ENCODE results near the gene GPR146. TPM values are rescaled to one million over a fixed set of nuclear protein-coding genes. Genes with fewer than 3 reads are reported as not detected.

Gene GPR146
- polyA plus RNA-seq, 3 donors, result 0.48 to 0.92 (median 0.48) TPM

GRCh38 chr7:1020849-1021251 is 23.5 kb upstream of the GPR146 start:
- WGBS (ENCODE audit: insufficient coverage), result 93% methylated on average over 7 of the region's 7 CpGs
- intact Hi-C loops (cut with micrococcal nuclease), result no loop called here
- peaks cover 28 to 46% (median 36%) of the 10 kb centered on the region in 7 donors for H3K9me3 Mint-ChIP-seq
- H3K27ac Mint-ChIP-seq, result no peak overlapping the region
- no peak for DNase-seq
- Histone ChIP-seq H3K4me3 (replicated peaks in 1 of 3; ENCODE audit: low read depth in 2 of 3, low read length in 3 of 3) (no peak overlapping the region), H3K79me2 (ENCODE audit: insufficient read depth, low read length) (peaks cover 26% of the 10 kb centered on the region), H3K36me3 (replicated peaks in 1 of 2; ENCODE audit: control insufficient read depth in 1 of 2, insufficient read depth in 2 of 2, low read length in 2 of 2) (peaks cover 3 to 25% of the 10 kb centered on the region in 2 donors), H4K20me1 (ENCODE audit: insufficient read depth, low read length) (peaks cover 69% of the 10 kb centered on the region), H3K9ac (ENCODE audit: insufficient read depth, low read length, poor library complexity, severe bottlenecking) (no peak overlapping the region), H3K27ac (ENCODE audit: low read depth in 1 of 2, low read length in 2 of 2) (no peak overlapping the region), H2AFZ (ENCODE audit: insufficient read depth, low read depth, low read length, poor library complexity, severe bottlenecking) (no peak overlapping the region), H3K4me2 (replicated peaks; ENCODE audit: extremely low read depth, low read length, poor library complexity, severe bottlenecking) (no peak overlapping the region), H3K9me3 (replicated peaks in 1 of 2; ENCODE audit: control insufficient read depth in 1 of 2, insufficient read depth in 1 of 2, low read length in 2 of 2) (peaks cover 20 to 36% of the 10 kb centered on the region in 2 donors), H3K27me3 (ENCODE audit: control insufficient read depth in 2 of 2, insufficient read depth in 2 of 2, low read length in 2 of 2) (no peaks in the 10 kb centered on the region), H3K4me1 (ENCODE audit: control insufficient read depth in 1 of 2, insufficient read depth in 2 of 2, low read length in 2 of 2) (peaks cover 16 to 21% of the 10 kb centered on the region in 2 donors)
- peaks cover 15% of the 10 kb centered on the region for H3K4me1 Mint-ChIP-seq
- no peak for TF ChIP-seq CTCF (IDR thresholded peaks at IDR 0.05)
- H3K27me3 Mint-ChIP-seq (ENCODE audit: low read depth in 3 of 3), result peaks cover 1 to 4% (median 2%) of the 10 kb centered on the region in 3 donors
- peaks cover 21 to 52% of the 10 kb centered on the region in 2 donors for H3K36me3 Mint-ChIP-seq
- no peak overlapping the region for H3K4me3 Mint-ChIP-seq

- H3K27ac Mint-ChIP-seq, result peak overlapping the region in 1 of 7 donors; percentile 54
- no peaks in the 10 kb centered on the region for H3K27me3 ChIP-seq (ENCODE audit: control insufficient read depth in 2 of 2, insufficient read depth in 2 of 2, low read length in 2 of 2)
- H3K4me1 Mint-ChIP-seq, result peaks cover 18% of the 10 kb centered on the region
- H3K4me3 Mint-ChIP-seq, result no peak overlapping the region
- no peak overlapping the region for H3K4me3 ChIP-seq (replicated peaks in 1 of 3; ENCODE audit: low read depth in 2 of 3, low read length in 3 of 3)
- H2AFZ ChIP-seq (ENCODE audit: insufficient read depth, low read depth, low read length, poor library complexity, severe bottlenecking), result no peak overlapping the region
- H3K9ac ChIP-seq (ENCODE audit: insufficient read depth, low read length, poor library complexity, severe bottlenecking), result no peak overlapping the region
- H3K27me3 Mint-ChIP-seq (ENCODE audit: low read depth in 3 of 3), result peaks cover 1 to 4% (median 2%) of the 10 kb centered on the region in 3 donors
- H3K4me2 ChIP-seq (replicated peaks; ENCODE audit: extremely low read depth, low read length, poor library complexity, severe bottlenecking), result no peak overlapping the region
- H3K9me3 ChIP-seq (replicated peaks in 1 of 2; ENCODE audit: control insufficient read depth in 1 of 2, insufficient read depth in 1 of 2, low read length in 2 of 2), result peaks cover 20 to 36% of the 10 kb centered on the region in 2 donors
- no peak for DNase-seq
- intact Hi-C loops (cut with micrococcal nuclease), result no loop called here
- H3K27ac ChIP-seq (ENCODE audit: low read depth in 1 of 2, low read length in 2 of 2), result no peak overlapping the region
- H3K9me3 Mint-ChIP-seq, result peaks cover 28 to 44% (median 36%) of the 10 kb centered on the region in 7 donors
- peaks cover 7 to 30% of the 10 kb centered on the region in 2 donors for H3K36me3 ChIP-seq (replicated peaks in 1 of 2; ENCODE audit: control insufficient read depth in 1 of 2, insufficient read depth in 2 of 2, low read length in 2 of 2)
- TF ChIP-seq CTCF (IDR thresholded peaks at IDR 0.05), result no peak
- WGBS (ENCODE audit: insufficient coverage), result 98% methylated on average over 5 of the region's 7 CpGs
- peaks cover 25 to 57% of the 10 kb centered on the region in 2 donors for H3K36me3 Mint-ChIP-seq
- H3K4me1 ChIP-seq (ENCODE audit: control insufficient read depth in 1 of 2, insufficient read depth in 2 of 2, low read length in 2 of 2), result peaks cover 16 to 26% of the 10 kb centered on the region in 2 donors
- H3K79me2 ChIP-seq (ENCODE audit: insufficient read depth, low read length), result peaks cover 31% of the 10 kb centered on the region
- peaks cover 74% of the 10 kb centered on the region for H4K20me1 ChIP-seq (ENCODE audit: insufficient read depth, low read length)
These were observed 23.0 kb upstream of the GPR146 start for GRCh38 chr7:1021366-1021765.

Data from CD14-positive monocyte (primary cell).